ELR (cell line): Measurements from ENCODE around the gene EHMT1.
"Not testable (repeated sequence)": the region's sequence is repeated elsewhere in the genome, so short reads cannot be mapped to it uniquely, and the experiment has no call there.

Source experiments
- DNase-seq: peaks from one replicate; pipeline ENCODE4 v3.0.0-alpha.2; 2015; ENCODE audit warnings: low read depth

EHMT1 gene

GRCh38 chr9:137615387-137615871, 3.4 kb upstream of the EHMT1 start:
- no peak for DNase-seq

- DNase-seq: peak; percentile 53
Observed at GRCh38 chr9:137619240-137620047, 639 bp downstream of the EHMT1 start.

GRCh38 chr9:137620048-137620405, 1.2 kb downstream of the EHMT1 start:
- no peak for DNase-seq

- no peak for DNase-seq
Observed at GRCh38 chr9:137620581-137620980, 1.8 kb downstream of the EHMT1 start.

GRCh38 chr9:137621131-137621757, 2.4 kb downstream of the EHMT1 start:
- peak; percentile 59 for DNase-seq

- not testable (repeated sequence) for DNase-seq
Observed at GRCh38 chr9:137622211-137622610, 3.4 kb downstream of the EHMT1 start.

GRCh38 chr9:137626464-137626863, 7.7 kb downstream of the EHMT1 start:
- no peak for DNase-seq

GRCh38 chr9:137627406-137627805, 8.6 kb downstream of the EHMT1 start:
- not testable (repeated sequence) for DNase-seq

GRCh38 chr9:137630126-137630525, 11.3 kb downstream of the EHMT1 start:
- DNase-seq: no peak

GRCh38 chr9:137630679-137631078, 11.9 kb downstream of the EHMT1 start:
- no peak for DNase-seq

- DNase-seq: no peak
Observed at GRCh38 chr9:137631345-137632229, 12.8 kb downstream of the EHMT1 start.

GRCh38 chr9:137632230-137633161, 13.7 kb downstream of the EHMT1 start:
- no peak for DNase-seq

GRCh38 chr9:137634016-137634415, 15.2 kb downstream of the EHMT1 start:
- no peak for DNase-seq

- DNase-seq: no peak
Observed at GRCh38 chr9:137638680-137639079, 19.9 kb downstream of the EHMT1 start.

GRCh38 chr9:137639303-137640051, 20.7 kb downstream of the EHMT1 start:
- no peak for DNase-seq

- no peak for DNase-seq
Observed at GRCh38 chr9:137640862-137641261, 22.1 kb downstream of the EHMT1 start.

GRCh38 chr9:137642118-137642601, 23.4 kb downstream of the EHMT1 start:
- DNase-seq: no peak

- DNase-seq: no peak
Observed at GRCh38 chr9:137642892-137643291, 24.1 kb downstream of the EHMT1 start.

GRCh38 chr9:137643921-137644320, 25.1 kb downstream of the EHMT1 start:
- DNase-seq: no peak

- no peak for DNase-seq
Observed at GRCh38 chr9:137645211-137645610, 26.4 kb downstream of the EHMT1 start.
